ENCODE data around the gene OGDH.

The OGDH gene

DNA sequence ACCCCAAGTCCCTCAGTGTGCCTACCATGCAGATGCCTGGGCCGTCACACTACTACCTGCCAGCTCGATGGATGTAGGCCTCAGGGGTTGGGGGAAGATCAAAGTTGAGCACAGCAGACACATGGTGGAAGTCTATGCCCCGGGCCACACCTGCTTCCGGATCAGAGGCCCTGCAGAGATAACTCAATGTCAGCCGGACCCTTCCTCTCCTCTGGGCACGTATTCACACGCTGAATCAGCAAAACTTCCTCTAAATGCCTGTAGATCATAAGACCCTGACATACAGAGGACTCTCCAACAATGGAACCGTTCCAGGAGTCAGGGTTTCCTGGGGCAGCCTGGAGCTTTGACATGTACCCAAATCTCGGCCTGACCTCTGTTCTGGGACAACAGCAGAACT is 36.5 kb upstream of the OGDH start:
- no peak for TF ChIP-seq TEAD4 (IDR thresholded peaks at IDR 0.05)
- TF ChIP-seq RAD21 (IDR thresholded peaks at IDR 0.05; ENCODE audit: low read depth), result no peak
- no peak for TF ChIP-seq TAF1 (IDR thresholded peaks at IDR 0.05; ENCODE audit: low read depth)
- TF ChIP-seq EP300 (IDR thresholded peaks at IDR 0.05; ENCODE audit: borderline replicate concordance), result no peak
- TF ChIP-seq TCF12 (IDR thresholded peaks at IDR 0.05; ENCODE audit: low read depth), result no peak
- no peak for TF ChIP-seq ZBTB7A (IDR thresholded peaks at IDR 0.05; ENCODE audit: low read depth)
- TF ChIP-seq CREB1 (IDR thresholded peaks at IDR 0.05; ENCODE audit: low read depth), result no peak
- TF ChIP-seq NFIC (IDR thresholded peaks at IDR 0.05), result no peak
- TF ChIP-seq YY1 (IDR thresholded peaks at IDR 0.05; ENCODE audit: low read depth), result no peak
- TF ChIP-seq, protein P1, sequence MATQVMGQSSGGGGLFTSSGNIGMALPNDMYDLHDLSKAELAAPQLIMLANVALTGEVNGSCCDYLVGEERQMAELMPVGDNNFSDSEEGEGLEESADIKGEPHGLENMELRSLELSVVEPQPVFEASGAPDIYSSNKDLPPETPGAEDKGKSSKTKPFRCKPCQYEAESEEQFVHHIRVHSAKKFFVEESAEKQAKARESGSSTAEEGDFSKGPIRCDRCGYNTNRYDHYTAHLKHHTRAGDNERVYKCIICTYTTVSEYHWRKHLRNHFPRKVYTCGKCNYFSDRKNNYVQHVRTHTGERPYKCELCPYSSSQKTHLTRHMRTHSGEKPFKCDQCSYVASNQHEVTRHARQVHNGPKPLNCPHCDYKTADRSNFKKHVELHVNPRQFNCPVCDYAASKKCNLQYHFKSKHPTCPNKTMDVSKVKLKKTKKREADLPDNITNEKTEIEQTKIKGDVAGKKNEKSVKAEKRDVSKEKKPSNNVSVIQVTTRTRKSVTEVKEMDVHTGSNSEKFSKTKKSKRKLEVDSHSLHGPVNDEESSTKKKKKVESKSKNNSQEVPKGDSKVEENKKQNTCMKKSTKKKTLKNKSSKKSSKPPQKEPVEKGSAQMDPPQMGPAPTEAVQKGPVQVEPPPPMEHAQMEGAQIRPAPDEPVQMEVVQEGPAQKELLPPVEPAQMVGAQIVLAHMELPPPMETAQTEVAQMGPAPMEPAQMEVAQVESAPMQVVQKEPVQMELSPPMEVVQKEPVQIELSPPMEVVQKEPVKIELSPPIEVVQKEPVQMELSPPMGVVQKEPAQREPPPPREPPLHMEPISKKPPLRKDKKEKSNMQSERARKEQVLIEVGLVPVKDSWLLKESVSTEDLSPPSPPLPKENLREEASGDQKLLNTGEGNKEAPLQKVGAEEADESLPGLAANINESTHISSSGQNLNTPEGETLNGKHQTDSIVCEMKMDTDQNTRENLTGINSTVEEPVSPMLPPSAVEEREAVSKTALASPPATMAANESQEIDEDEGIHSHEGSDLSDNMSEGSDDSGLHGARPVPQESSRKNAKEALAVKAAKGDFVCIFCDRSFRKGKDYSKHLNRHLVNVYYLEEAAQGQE (IDR thresholded peaks at IDR 0.05; ENCODE audit: low read depth), result no peak
- TF ChIP-seq, protein P2, sequence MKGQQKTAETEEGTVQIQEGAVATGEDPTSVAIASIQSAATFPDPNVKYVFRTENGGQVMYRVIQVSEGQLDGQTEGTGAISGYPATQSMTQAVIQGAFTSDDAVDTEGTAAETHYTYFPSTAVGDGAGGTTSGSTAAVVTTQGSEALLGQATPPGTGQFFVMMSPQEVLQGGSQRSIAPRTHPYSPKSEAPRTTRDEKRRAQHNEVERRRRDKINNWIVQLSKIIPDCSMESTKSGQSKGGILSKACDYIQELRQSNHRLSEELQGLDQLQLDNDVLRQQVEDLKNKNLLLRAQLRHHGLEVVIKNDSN (IDR thresholded peaks at IDR 0.05), result no peak
- no peak for TF ChIP-seq CEBPB (IDR thresholded peaks at IDR 0.05)
- no peak for TF ChIP-seq FOXM1 (IDR thresholded peaks at IDR 0.05; ENCODE audit: borderline replicate concordance, low read depth)
- TF ChIP-seq, protein P3, sequence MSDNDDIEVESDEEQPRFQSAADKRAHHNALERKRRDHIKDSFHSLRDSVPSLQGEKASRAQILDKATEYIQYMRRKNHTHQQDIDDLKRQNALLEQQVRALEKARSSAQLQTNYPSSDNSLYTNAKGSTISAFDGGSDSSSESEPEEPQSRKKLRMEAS (IDR thresholded peaks at IDR 0.05), result no peak
- TF ChIP-seq EGR1 (IDR thresholded peaks at IDR 0.05), result no peak

DNA sequence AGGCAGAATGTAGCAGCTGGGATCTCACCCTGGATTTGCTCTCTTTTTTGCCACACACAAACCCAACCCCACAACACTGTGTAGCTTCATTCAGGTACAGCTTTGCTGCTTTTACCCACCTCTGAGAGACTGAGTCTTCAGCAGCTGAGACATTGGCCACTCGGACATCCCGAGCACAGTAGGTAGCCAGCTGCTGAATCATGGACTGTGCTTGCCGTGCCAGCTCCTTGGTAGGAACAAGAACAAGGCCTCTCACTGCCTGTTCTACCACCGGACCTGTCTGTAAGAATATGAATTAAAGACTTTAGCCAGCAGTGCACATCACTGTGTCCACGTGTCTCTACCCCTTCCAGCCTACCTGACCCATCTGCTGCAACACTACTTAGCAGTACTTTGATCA is 33.7 kb upstream of the OGDH start:
- TF ChIP-seq EP300 (IDR thresholded peaks at IDR 0.05; ENCODE audit: borderline replicate concordance), result no peak

DNA sequence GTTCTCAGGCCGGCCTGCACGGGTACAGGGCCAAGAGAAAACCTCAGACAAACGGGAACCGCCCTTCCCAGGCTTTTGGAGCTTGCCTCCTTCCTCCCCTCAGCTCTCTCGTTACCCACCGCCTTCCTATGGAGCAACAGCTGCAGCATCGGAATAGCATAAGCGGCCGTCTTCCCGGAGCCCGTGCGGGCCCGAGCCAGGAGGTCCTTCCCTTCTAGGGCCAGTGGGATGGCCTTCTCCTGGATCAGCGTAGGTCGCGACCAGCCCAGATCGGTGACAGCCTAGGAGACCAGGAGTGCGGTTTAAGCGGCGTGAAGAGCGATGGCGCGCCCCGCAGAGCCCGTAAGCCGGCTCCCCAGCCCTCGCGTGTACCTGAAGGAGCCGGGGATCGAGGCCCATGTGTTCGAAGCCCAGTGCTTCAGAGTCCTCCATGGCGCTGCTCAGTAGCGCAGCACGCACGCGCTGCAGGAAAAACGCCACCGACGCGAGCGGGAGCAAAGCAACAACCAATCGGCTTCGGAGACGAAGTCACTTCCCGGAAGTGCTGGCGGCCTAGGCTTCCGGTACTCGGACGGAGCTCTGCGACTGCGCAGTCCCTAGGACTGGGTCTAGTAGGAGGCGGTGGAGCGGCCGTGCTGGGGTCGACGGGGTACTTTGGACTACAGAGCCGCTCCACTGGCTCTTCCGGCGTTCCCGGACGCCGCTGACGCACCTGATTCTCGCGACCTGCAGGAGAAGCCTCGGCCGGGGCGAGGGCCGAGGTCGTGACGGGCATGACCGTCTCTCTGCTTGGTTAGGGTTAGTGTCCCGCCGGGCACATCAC is 32.8 kb upstream of the OGDH start, which contains the start of gene DDX56:
Gene DDX56 (minus strand): TSS at position 445 of the 823 bp plus-strand sequence. CDS start 13 bp downstream, at position 432.
- TF ChIP-seq ZBTB7A (IDR thresholded peaks at IDR 0.05; ENCODE audit: low read depth) (no peak), CREB1 (IDR thresholded peaks at IDR 0.05; ENCODE audit: low read depth) (peak; percentile 52), TEAD4 (IDR thresholded peaks at IDR 0.05) (no peak), YY1 (IDR thresholded peaks at IDR 0.05; ENCODE audit: low read depth) (peak; percentile 90), EP300 (IDR thresholded peaks at IDR 0.05; ENCODE audit: borderline replicate concordance) (0 out of 2 replicates have a peak, but pooled peaks have one; percentile 36), CEBPB (IDR thresholded peaks at IDR 0.05) (no peak), RAD21 (IDR thresholded peaks at IDR 0.05; ENCODE audit: low read depth) (no peak), TAF1 (IDR thresholded peaks at IDR 0.05; ENCODE audit: low read depth) (peak; percentile 70), TCF12 (IDR thresholded peaks at IDR 0.05; ENCODE audit: low read depth) (peak; percentile 12; the same call in 1 of the 2 replicates)
- TF ChIP-seq, protein P1 (IDR thresholded peaks at IDR 0.05; ENCODE audit: low read depth), result no peak
- TF ChIP-seq, protein P3 (IDR thresholded peaks at IDR 0.05), result peak; percentile 98

DNA sequence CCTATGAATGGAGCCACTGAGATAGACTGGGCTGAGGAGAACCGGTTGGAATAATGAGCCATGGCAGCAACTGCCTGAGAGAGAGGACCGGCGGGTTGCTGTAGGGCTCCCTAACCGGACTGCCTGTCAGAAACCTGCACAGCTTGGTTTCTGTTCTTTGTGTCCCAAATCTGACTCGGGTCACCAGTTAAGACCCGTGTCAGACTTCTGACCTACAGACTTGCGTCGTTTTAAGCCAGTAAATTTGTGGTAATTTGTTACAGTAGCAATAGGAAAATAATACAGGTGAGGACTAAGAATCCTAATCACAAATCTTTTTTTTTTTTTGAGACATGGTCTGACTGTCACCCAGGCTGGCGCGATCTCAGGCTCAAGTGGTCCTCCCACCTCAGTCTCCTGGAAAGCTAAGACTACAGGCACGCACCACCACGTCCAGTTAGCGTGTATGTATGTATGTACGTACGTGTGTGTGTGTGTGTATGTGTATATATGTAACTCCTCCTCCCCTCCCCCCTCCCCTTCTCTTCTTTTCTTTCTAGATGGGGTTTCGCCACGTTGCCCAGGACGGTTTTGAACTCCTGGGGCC is 32.0 kb upstream of the OGDH start:
- TF ChIP-seq, protein P1 (IDR thresholded peaks at IDR 0.05; ENCODE audit: low read depth), result no peak

DNA sequence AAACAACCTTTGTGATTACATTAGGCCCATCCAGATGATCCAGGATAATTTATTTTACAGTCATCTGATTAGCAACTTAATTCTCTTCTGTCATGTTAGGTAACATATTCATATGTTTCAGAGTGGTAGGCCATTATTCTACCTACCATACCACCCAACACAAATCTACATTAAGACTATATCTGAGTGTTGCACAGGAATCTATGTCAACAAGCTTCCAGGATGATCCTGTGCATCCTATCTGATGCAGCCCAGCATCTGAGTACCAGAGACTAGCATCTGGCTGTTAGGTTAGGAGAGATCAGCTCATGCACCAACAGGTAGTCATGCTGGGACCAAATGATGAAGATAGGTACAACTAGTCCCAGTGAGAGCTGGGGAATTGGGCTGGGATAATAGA is 31.4 kb upstream of the OGDH start:
- TF ChIP-seq CEBPB (IDR thresholded peaks at IDR 0.05) (no peak), ZBTB7A (IDR thresholded peaks at IDR 0.05; ENCODE audit: low read depth) (no peak), CREB1 (IDR thresholded peaks at IDR 0.05; ENCODE audit: low read depth) (no peak), EP300 (IDR thresholded peaks at IDR 0.05; ENCODE audit: borderline replicate concordance) (no peak), EGR1 (IDR thresholded peaks at IDR 0.05) (no peak), NFIC (IDR thresholded peaks at IDR 0.05) (no peak), YY1 (IDR thresholded peaks at IDR 0.05; ENCODE audit: low read depth) (no peak), RAD21 (IDR thresholded peaks at IDR 0.05; ENCODE audit: low read depth) (no peak), TAF1 (IDR thresholded peaks at IDR 0.05; ENCODE audit: low read depth) (no peak), TCF12 (IDR thresholded peaks at IDR 0.05; ENCODE audit: low read depth) (no peak), FOXM1 (IDR thresholded peaks at IDR 0.05; ENCODE audit: borderline replicate concordance, low read depth) (no peak), TEAD4 (IDR thresholded peaks at IDR 0.05) (no peak)
- TF ChIP-seq, protein P2 (IDR thresholded peaks at IDR 0.05), result no peak
- TF ChIP-seq, protein P3 (IDR thresholded peaks at IDR 0.05), result no peak
- TF ChIP-seq, protein P1 (IDR thresholded peaks at IDR 0.05; ENCODE audit: low read depth), result no peak
